ENCODE results near the gene ALCAM. TPM values are rescaled to one million over a fixed set of nuclear protein-coding genes. Genes with fewer than 3 reads are reported as not detected.

Gene ALCAM
- total RNA-seq, 2 experiments from 2014 or later = 47.7 to 51.3 TPM

- no peak overlapping the region for H2AFZ ChIP-seq (ENCODE audit: low read length)
- no peaks in the 10 kb centered on the region for H3K9me2 ChIP-seq (ENCODE audit: insufficient read depth, low read length)
- BruUV-seq (replicated peaks) = no TSS peak
- no peaks in the 10 kb centered on the region for H3K9me3 ChIP-seq (ENCODE audit: low read length)
- H3K79me2 ChIP-seq (ENCODE audit: insufficient read depth, low read depth, low read length) = no peaks in the 10 kb centered on the region
- ChIA-PET POLR2A (interaction anchor here (0.5 to 3.2 kb wide), 3 partner anchors 10 to 859 kb away, joined by 3 to 15 read pairs (median 3); partner anchors contain the start of gene ALCAM), CTCF (ENCODE audit: unreplicated experiment) (no interaction called here)
- H4K20me1 ChIP-seq (ENCODE audit: insufficient read depth, low read length) = no peaks in the 10 kb centered on the region
- H3K4me3 ChIP-seq (ENCODE audit: low read depth, low read length, poor library complexity, severe bottlenecking) = no peak overlapping the region
- no peak overlapping the region for H3K27ac ChIP-seq (ENCODE audit: low read depth, low read length, poor library complexity, severe bottlenecking)
- no peak overlapping the region for H3K4me2 ChIP-seq (ENCODE audit: low read length)
- no peak for DNase-seq (ENCODE audit: low spot score)
- TF ChIP-seq, protein P1, sequence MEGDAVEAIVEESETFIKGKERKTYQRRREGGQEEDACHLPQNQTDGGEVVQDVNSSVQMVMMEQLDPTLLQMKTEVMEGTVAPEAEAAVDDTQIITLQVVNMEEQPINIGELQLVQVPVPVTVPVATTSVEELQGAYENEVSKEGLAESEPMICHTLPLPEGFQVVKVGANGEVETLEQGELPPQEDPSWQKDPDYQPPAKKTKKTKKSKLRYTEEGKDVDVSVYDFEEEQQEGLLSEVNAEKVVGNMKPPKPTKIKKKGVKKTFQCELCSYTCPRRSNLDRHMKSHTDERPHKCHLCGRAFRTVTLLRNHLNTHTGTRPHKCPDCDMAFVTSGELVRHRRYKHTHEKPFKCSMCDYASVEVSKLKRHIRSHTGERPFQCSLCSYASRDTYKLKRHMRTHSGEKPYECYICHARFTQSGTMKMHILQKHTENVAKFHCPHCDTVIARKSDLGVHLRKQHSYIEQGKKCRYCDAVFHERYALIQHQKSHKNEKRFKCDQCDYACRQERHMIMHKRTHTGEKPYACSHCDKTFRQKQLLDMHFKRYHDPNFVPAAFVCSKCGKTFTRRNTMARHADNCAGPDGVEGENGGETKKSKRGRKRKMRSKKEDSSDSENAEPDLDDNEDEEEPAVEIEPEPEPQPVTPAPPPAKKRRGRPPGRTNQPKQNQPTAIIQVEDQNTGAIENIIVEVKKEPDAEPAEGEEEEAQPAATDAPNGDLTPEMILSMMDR (conservative IDR thresholded peaks at IDR 0.05; ENCODE audit: low read length) = no peak
- no peak for TF ChIP-seq EZH2phosphoT487 (IDR thresholded peaks at IDR 0.05; ENCODE audit: borderline replicate concordance, low read depth, low read length)
- no peaks in the 10 kb centered on the region for H3K36me3 ChIP-seq (ENCODE audit: insufficient read depth, low read length)
- no peaks in the 10 kb centered on the region for H3K4me1 ChIP-seq (ENCODE audit: insufficient read depth, low read length, poor library complexity, severe bottlenecking)
- intact Hi-C loops (cut with micrococcal nuclease; ENCODE audit: unreplicated experiment) = no loop called here
Measured at GRCh38 chr3:105356396-105356795, 10.3 kb upstream of the ALCAM start.

GRCh38 chr3:105356988-105357387 lies 9.7 kb upstream of the ALCAM start:
- intact Hi-C loops (cut with micrococcal nuclease; ENCODE audit: unreplicated experiment) = no loop called here
- ChIA-PET CTCF (ENCODE audit: unreplicated experiment) (no interaction called here), POLR2A (interaction anchor here (0.5 to 3.2 kb wide), 2 partner anchors 9 to 1989 kb away, joined by 3 to 15 read pairs; partner anchors contain the start of gene ALCAM)
- Histone ChIP-seq H3K27ac (ENCODE audit: low read depth, low read length, poor library complexity, severe bottlenecking) (no peak overlapping the region), H4K20me1 (ENCODE audit: insufficient read depth, low read length) (no peaks in the 10 kb centered on the region), H3K79me2 (ENCODE audit: insufficient read depth, low read depth, low read length) (no peaks in the 10 kb centered on the region), H3K4me2 (ENCODE audit: low read length) (no peak overlapping the region), H3K36me3 (ENCODE audit: insufficient read depth, low read length) (no peaks in the 10 kb centered on the region), H2AFZ (ENCODE audit: low read length) (no peak overlapping the region), H3K9me2 (ENCODE audit: insufficient read depth, low read length) (no peaks in the 10 kb centered on the region), H3K9me3 (ENCODE audit: low read length) (no peaks in the 10 kb centered on the region), H3K4me3 (ENCODE audit: low read depth, low read length, poor library complexity, severe bottlenecking) (no peak overlapping the region), H3K4me1 (ENCODE audit: insufficient read depth, low read length, poor library complexity, severe bottlenecking) (no peaks in the 10 kb centered on the region)
- TF ChIP-seq EZH2phosphoT487 (IDR thresholded peaks at IDR 0.05; ENCODE audit: borderline replicate concordance, low read depth, low read length) = no peak
- TF ChIP-seq, protein P1 (conservative IDR thresholded peaks at IDR 0.05; ENCODE audit: low read length) = no peak
- DNase-seq (ENCODE audit: low spot score) = no peak
- no TSS peak for BruUV-seq (replicated peaks)

- H4K20me1 ChIP-seq (ENCODE audit: insufficient read depth, low read length) = no peaks in the 10 kb centered on the region
- no peak for DNase-seq (ENCODE audit: low spot score)
- H2AFZ ChIP-seq (ENCODE audit: low read length) = no peak overlapping the region
- POLR2A ChIA-PET = interaction anchor here (0.6 to 1.3 kb wide), 5 partner anchors 9 to 823 kb away, joined by 3 to 6 read pairs (median 3); no protein-coding TSS in a partner anchor
- no peaks in the 10 kb centered on the region for H3K4me1 ChIP-seq (ENCODE audit: insufficient read depth, low read length, poor library complexity, severe bottlenecking)
- intact Hi-C loops (cut with micrococcal nuclease; ENCODE audit: unreplicated experiment) = no loop called here
- no peaks in the 10 kb centered on the region for H3K9me3 ChIP-seq (ENCODE audit: low read length)
- no TSS peak for BruUV-seq (replicated peaks)
- H3K4me2 ChIP-seq (ENCODE audit: low read length) = no peak overlapping the region
- TF ChIP-seq, protein P1 (conservative IDR thresholded peaks at IDR 0.05; ENCODE audit: low read length) = no peak
- no peak for TF ChIP-seq EZH2phosphoT487 (IDR thresholded peaks at IDR 0.05; ENCODE audit: borderline replicate concordance, low read depth, low read length)
- H3K4me3 ChIP-seq (ENCODE audit: low read depth, low read length, poor library complexity, severe bottlenecking) = no peak overlapping the region
- H3K79me2 ChIP-seq (ENCODE audit: insufficient read depth, low read depth, low read length) = no peaks in the 10 kb centered on the region
- H3K9me2 ChIP-seq (ENCODE audit: insufficient read depth, low read length) = no peaks in the 10 kb centered on the region
- no peak overlapping the region for H3K27ac ChIP-seq (ENCODE audit: low read depth, low read length, poor library complexity, severe bottlenecking)
- CTCF ChIA-PET (ENCODE audit: unreplicated experiment) = no interaction called here
- H3K36me3 ChIP-seq (ENCODE audit: insufficient read depth, low read length) = no peaks in the 10 kb centered on the region
Measured at GRCh38 chr3:105359098-105359762, 7.5 kb upstream of the ALCAM start.

Data from OCI-LY7 (cell line).